ENCODE measurements around the gene ACTG1.

GRCh38 chr17:81533339-81534141 is 20.9 kb upstream of the ACTG1 start:
- TF ChIP-seq POLR2A (IDR thresholded peaks at IDR 0.05) (no peak), CTCF (IDR thresholded peaks at IDR 0.05) (no peak)

Data from vagina (tissue), 2 donors.